NCI-H2196 (cell line): Measurements from ENCODE around the gene NAB2.
A peak's percentile ranks its signal among the peaks of the same experiment; 100 is the strongest.
"Not testable (repeated sequence)": the region's sequence is repeated elsewhere in the genome, so short reads cannot be mapped to it uniquely, and the experiment has no call there.

Source experiments
- DNase-seq: peaks from one replicate; lab custom pipeline; 2025; ENCODE audit not compliant: unreplicated experiment; lab: John Stamatoyannopoulos, UW

Gene NAB2

GRCh38 chr12:57110104-57111030 lies 21.5 kb downstream of the NAB2 start:
- no peak for DNase-seq

GRCh38 chr12:57111031-57111734 lies 22.3 kb downstream of the NAB2 start, which contains the start of gene STAT6:
STAT6 (minus strand) TSS chr12:57111362; CDS start chr12:57108278, 3,084 bp downstream.
- peak; percentile 53 for DNase-seq

GRCh38 chr12:57112492-57113294 lies 23.8 kb downstream of the NAB2 start:
- no peak for DNase-seq

DNA sequence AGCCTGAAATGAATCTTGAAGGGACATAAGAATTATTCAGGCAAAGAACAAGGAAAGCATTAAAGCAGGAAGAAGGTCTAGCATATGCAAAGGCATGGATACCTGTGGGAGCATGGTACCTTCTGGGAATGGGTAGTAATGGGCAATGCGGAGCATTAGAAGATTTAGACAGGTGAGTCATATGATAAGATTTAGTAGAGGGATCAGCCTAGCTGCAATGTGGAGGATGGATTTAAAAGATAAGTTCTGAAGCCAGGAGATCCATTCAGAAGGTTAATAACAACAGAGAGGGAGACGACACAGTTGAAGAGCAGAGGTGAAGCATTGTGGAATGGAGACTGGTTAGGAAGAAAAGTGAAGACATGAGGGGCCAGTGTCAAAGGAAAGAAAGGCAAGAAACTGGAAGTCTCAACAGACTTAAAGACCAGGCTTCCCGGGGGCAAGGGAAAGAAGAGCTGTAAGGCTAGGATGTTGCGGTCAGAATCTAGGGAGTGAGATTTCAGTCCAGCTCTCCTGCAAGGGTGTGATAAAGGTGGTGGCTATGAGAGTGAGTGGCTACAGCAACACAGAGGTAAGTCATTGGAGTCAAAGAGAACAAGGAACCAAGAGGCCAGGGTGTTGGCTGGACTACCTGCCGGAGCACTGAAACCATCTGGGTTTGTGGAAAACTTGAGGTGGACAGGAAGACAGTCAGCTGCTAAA lies 27.8 kb downstream of the NAB2 start:
- no peak for DNase-seq

- no peak for DNase-seq
Observed at GRCh38 chr12:57118711-57119271, 29.9 kb downstream of the NAB2 start.

- no peak for DNase-seq
Observed at GRCh38 chr12:57119294-57120085, 30.6 kb downstream of the NAB2 start.

DNA sequence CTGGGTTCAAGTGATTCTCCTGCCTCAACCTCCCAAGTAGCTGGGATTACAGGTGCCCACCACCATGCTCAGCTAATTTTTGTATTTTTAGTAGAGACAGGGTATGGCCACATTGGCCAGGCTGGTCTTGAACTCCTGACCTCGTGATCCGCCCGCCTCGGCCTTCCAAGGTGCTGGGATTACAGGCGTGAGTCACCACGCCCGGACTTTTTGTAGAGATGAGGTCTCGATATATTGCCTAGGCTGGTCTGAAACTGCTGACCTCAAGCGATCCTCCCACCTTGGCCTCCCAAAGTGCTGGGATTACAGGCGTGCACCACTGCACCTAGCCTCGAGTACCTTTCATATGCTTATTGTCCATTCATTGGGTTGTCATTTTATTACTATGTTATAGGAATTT lies 31.8 kb downstream of the NAB2 start:
- not testable (repeated sequence) for DNase-seq

DNA sequence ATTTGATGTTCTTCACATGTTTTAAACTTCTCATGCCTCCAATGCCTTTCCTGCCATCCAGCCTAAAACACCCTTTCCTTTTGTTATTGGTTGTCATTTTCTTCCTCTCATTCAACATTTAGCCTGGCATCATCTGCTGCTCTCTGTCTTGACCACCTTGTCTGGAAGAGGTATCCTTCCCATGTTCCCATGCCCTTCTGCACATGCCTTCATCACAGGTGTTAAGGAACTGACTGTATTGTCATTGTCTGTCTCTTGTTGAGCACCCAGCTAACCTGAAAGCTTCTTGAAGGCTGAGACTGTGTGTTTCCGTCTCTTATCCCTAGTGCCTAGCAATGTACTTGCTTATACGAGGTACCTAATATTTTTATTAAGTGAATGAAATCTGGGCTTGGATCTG lies 34.9 kb downstream of the NAB2 start:
- DNase-seq = no peak

- DNase-seq = peak; percentile 82
Observed at GRCh38 chr12:57124261-57124877, 35.5 kb downstream of the NAB2 start.

GRCh38 chr12:57126061-57126460 lies 37.1 kb downstream of the NAB2 start:
- no peak for DNase-seq

DNA sequence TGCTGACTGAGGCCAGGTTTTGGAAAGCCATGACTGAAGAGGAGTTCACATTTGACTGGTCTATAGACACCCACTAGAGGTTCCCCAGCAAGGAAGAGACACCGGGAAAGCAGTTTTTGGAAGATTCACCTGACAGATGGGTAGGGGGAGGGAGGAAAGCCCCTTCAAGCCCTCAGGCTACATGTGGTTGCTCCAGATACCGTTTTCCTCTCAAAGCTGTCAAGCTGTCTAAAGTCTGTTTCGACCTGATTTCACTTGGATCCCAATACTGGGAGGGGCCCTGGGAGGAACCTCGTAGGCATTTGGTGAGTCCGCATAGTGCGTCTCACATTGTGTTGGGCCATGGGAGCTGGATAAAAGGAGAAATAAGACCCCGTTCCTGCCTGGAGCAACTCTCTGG lies 37.6 kb downstream of the NAB2 start:
- no peak for DNase-seq

DNA sequence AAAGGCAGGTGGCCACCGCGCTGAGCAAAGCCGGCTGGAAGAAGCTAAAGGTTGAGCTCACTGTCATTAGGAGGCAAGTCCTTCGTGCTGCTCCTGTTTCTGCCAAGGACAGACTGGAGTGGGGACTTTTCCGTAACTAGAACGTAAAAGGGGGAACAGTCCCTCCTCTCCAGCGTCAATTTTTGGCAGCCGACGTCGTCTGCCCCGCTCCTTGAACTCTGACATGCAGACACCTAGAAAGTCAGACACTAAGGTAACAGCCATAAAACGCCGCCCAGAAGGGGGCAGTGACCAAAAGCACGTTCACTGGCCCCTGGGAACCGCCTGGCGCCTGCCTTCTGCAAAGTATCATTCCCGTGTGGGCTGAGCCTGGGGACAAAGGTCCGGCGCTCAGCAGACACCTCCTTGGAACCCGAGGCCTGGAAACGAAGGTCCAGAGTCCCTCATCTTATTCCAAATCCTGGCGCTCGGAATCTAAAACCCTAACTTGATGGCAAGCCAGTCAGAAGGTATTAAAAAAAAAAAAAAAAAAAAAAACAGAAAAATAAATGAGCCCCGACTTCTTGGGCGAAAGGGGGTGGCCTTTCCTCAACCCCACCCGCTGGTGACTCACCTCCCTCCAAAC lies 38.3 kb downstream of the NAB2 start:
- peak; percentile 45 for DNase-seq

DNA sequence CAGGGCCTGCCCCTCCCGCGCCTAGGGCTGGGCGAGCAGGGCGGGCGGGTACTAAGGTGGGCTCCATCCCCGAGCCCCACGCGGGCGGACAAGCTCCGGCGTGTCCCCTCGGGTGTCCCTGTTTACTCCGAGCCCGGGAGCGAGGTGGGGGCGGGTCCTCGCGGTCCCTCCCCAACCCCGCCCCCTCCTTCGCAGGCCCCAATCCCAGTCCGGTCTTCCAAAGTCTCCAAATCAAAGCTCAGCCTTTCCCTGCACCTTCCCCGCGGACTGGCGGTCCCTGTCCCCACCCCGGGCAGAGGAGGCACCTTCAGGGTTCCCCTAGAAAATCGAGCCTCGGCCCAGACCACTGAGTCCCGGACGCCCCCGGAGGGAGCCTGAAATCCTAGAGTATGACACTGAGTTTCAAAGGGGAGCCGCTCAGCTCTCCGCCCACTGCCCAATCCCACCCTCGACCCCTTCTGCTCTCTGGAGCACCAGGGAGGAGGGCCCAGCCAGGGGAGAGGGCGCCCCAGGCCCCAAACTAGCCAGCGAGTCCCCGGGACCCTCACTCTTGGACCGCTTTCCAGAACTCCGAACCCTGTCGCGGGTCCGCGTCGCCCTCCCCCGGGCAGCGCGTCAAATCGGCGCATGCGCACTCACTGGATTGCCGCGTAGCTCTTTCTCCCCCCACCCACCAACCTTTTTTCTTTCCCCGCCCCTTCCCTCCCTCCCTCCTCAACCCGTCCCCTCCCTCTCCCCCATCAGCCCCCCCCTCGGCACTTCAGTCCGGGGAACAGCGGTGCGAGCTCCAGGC lies 39.0 kb downstream of the NAB2 start, which contains the start of gene LRP1:
TSS of gene LRP1 (plus strand) at position 758 of the 793 bp plus-strand sequence. CDS start 482 bp downstream, outside the sequence.
- peak; percentile 83 for DNase-seq

- no peak for DNase-seq
Observed at GRCh38 chr12:57128519-57129247, 39.8 kb downstream of the NAB2 start.

- no peak for DNase-seq
Observed at GRCh38 chr12:57129321-57129842, 40.5 kb downstream of the NAB2 start.

DNA sequence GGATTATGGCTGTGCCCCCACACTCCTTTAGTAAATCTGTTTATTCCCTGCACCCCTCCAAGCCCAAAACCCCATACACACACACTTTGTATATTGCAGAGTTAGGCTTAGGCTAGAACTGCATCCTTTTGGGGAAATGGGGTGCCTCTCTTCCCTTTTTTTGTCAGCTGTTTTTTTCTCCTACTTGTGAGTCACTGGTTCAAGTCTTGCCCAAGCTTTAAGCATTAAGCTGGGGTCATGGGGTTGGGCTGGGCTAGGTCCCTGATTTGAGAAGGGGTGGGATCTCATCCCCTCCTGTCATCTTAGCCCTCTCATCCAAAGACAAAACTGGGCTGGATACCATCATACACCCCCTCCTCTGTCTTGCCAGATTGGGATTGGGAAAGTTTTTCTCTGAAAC lies 41.0 kb downstream of the NAB2 start:
- no peak for DNase-seq

GRCh38 chr12:57130941-57131340 lies 42.0 kb downstream of the NAB2 start:
- no peak for DNase-seq
